Measurements from ENCODE around the gene NOL8.

NOL8 gene

GRCh38 chr9:92350740-92351133 lies 25.6 kb upstream of the NOL8 start:
- H3K4me3 ChIP-seq (ENCODE audit: low read depth, low read length) = no peak overlapping the region
- peak; percentile 4 for DNase-seq (ENCODE audit: low read depth)
- TF ChIP-seq CTCF (conservative IDR thresholded peaks at IDR 0.05; ENCODE audit: low read depth, low read length) = no peak

GRCh38 chr9:92349771-92350739 lies 24.9 kb upstream of the NOL8 start:
- no peak for TF ChIP-seq CTCF (conservative IDR thresholded peaks at IDR 0.05; ENCODE audit: low read depth, low read length)
- DNase-seq (ENCODE audit: low read depth) = peak; percentile 43
- no peak overlapping the region for H3K4me3 ChIP-seq (ENCODE audit: low read depth, low read length)

GRCh38 chr9:92345582-92345981 lies 20.4 kb upstream of the NOL8 start:
- no peak for DNase-seq (ENCODE audit: low read depth)
- TF ChIP-seq CTCF (conservative IDR thresholded peaks at IDR 0.05; ENCODE audit: low read depth, low read length) = no peak
- no peak overlapping the region for H3K4me3 ChIP-seq (ENCODE audit: low read depth, low read length)

GRCh38 chr9:92342825-92343488 lies 17.8 kb upstream of the NOL8 start:
- peak; percentile 28 for DNase-seq (ENCODE audit: low read depth)
- H3K4me3 ChIP-seq (ENCODE audit: low read depth, low read length) = no peak overlapping the region
- peak; percentile 26 for TF ChIP-seq CTCF (conservative IDR thresholded peaks at IDR 0.05; ENCODE audit: low read depth, low read length)

GRCh38 chr9:92341578-92341977 lies 16.4 kb upstream of the NOL8 start:
- DNase-seq (ENCODE audit: low read depth) = no peak
- TF ChIP-seq CTCF (conservative IDR thresholded peaks at IDR 0.05; ENCODE audit: low read depth, low read length) = no peak
- no peak overlapping the region for H3K4me3 ChIP-seq (ENCODE audit: low read depth, low read length)

GRCh38 chr9:92333282-92333634 lies 8.1 kb upstream of the NOL8 start:
- H3K4me3 ChIP-seq (ENCODE audit: low read depth, low read length) = no peak overlapping the region
- no peak for DNase-seq (ENCODE audit: low read depth)
- no peak for TF ChIP-seq CTCF (conservative IDR thresholded peaks at IDR 0.05; ENCODE audit: low read depth, low read length)

Measured in choroid plexus epithelial cell (primary cell).